A549 (cell line): Measurements from ENCODE around the gene USP32.

Experiments
- CBX8 ChIP-seq: fragments of 200-600 bp; sonication (generic); IDR thresholded peaks from 2 replicates; pipeline ENCODE4 v1.6.1; 2016
- CEBPB ChIP-seq, 2 experiments: fragments of >200 bp in 1 of 2; sonication (Bioruptor Twin) in 1 of 2; formaldehyde crosslinking in 1 of 2; IDR thresholded peaks; 2 replicates each; pipeline ENCODE4 v1.6.1; 2012 to 2016
- CTCF ChIP-seq: fragments of >200 bp; sonication (Bioruptor Twin); formaldehyde crosslinking; IDR thresholded peaks from 3 replicates; pipeline ENCODE4 v1.5.1; 2016
- ELK1 ChIP-seq: fragments of 150-350 bp; IDR thresholded peaks from 2 replicates; pipeline ENCODE4 v1.6.1; 2014; ENCODE audit warnings: low read depth, mild to moderate bottlenecking, low read length
- EP300 ChIP-seq, 2 experiments: fragments of >200 bp; sonication (Bioruptor Twin); formaldehyde crosslinking; IDR thresholded peaks; 2 replicates in 1 of 2; 3 replicates in 1 of 2; pipeline ENCODE4 v1.6.1; 2016 to 2017
- JUN ChIP-seq, 2 experiments: fragments of >200 bp; sonication (Bioruptor Twin); formaldehyde crosslinking; IDR thresholded peaks; 2 replicates in 1 of 2; 3 replicates in 1 of 2; pipeline ENCODE4 v1.6.1; 2016 to 2017
- KDM5A ChIP-seq: fragments of 200-600 bp; sonication (generic); IDR thresholded peaks from 2 replicates; pipeline ENCODE4 v1.6.1; 2016; ENCODE audit warnings: antibody characterized with exemption, mild to moderate bottlenecking
- MAFK ChIP-seq: fragments of 450-650 bp; IDR thresholded peaks from 2 replicates; pipeline ENCODE4 v1.6.1; 2014; ENCODE audit not compliant: partially characterized antibody
- MAX ChIP-seq: IDR thresholded peaks from 2 replicates; pipeline ENCODE4 v1.6.1; 2012
- NR3C1 ChIP-seq: fragments of >200 bp; sonication (Bioruptor Twin); formaldehyde crosslinking; IDR thresholded peaks from 3 replicates; pipeline ENCODE4 v1.6.1; 2017
- POLR2A ChIP-seq: IDR thresholded peaks from 2 replicates; pipeline ENCODE4 v1.6.1; 2012; ENCODE audit warnings: mild to moderate bottlenecking, low read length
- POLR2AphosphoS2 ChIP-seq: conservative IDR thresholded peaks from 2 replicates; pipeline ENCODE4 v1.6.1; 2012; ENCODE audit warnings: low read length, improper control_type of control experiment, inconsistent platforms
- RFX5 ChIP-seq: fragments of 450-650 bp; IDR thresholded peaks from 2 replicates; pipeline ENCODE4 v1.7.1; 2014; ENCODE audit warnings: antibody characterized with exemption, mild to moderate bottlenecking, moderate library complexity
- TF ChIP-seq, protein P1 (sequence below): IDR thresholded peaks from 2 replicates; pipeline ENCODE4 v1.6.1; 2012; ENCODE audit warnings: low read depth, borderline replicate concordance

DNA sequence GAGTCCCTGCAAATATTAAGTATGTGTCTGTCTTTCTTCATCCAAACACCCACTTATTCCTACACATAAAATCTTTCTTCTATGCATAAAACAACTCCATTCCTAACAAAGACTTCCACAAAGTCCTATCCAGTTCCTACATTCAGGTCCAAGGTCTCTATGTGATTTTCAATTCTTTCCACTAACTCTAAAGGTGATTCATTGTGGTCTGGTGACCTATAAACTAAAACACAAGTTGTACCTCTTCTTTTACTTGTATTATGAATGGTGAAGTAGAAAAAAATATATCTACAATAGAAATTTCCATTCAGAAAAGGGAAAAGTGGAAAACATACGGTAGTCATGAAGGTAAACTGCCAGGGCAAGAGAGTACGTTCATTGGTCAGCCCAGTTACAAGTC lies 56.6 kb downstream of the USP32 start:
- no peak for TF ChIP-seq JUN (IDR thresholded peaks at IDR 0.05)
- no peak for TF ChIP-seq POLR2A
- TF ChIP-seq CTCF, result no peak
- no peak for TF ChIP-seq MAX
- TF ChIP-seq KDM5A, result no peak
- TF ChIP-seq, protein P1, sequence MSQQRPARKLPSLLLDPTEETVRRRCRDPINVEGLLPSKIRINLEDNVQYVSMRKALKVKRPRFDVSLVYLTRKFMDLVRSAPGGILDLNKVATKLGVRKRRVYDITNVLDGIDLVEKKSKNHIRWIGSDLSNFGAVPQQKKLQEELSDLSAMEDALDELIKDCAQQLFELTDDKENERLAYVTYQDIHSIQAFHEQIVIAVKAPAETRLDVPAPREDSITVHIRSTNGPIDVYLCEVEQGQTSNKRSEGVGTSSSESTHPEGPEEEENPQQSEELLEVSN, result no peak
- TF ChIP-seq RFX5, result no peak
- no peak for TF ChIP-seq CEBPB (IDR thresholded peaks at IDR 0.05)
- TF ChIP-seq MAFK, result no peak
- TF ChIP-seq NR3C1, result no peak
- TF ChIP-seq POLR2AphosphoS2, result no peak
- TF ChIP-seq CBX8, result no peak
- TF ChIP-seq EP300 (IDR thresholded peaks at IDR 0.05), result no peak
- no peak for TF ChIP-seq ELK1
